Sigmoid colon (tissue), 7 donors: ENCODE data around the gene USH1G. TPM values are rescaled to one million over a fixed set of nuclear protein-coding genes. Genes with fewer than 3 reads are reported as not detected.

Source experiments
- DNase-seq: peaks from one replicate; pipeline ENCODE4 v3.0.0-alpha.2; 2019
- H3K27ac ChIP-seq, 4 donors: fragments of 200-600 bp; sonication (generic); one replicate each; pipeline ENCODE4 v1.5.1; 2016 to 2019; ENCODE audit warnings: mild to moderate bottlenecking in 1 of 4
- H3K27me3 ChIP-seq, 3 donors: fragments of 200-600 bp; sonication (generic); one replicate each; pipeline ENCODE4 v1.5.1; 2019; ENCODE audit warnings: mild to moderate bottlenecking in 1 of 3
- H3K36me3 ChIP-seq, 4 donors: fragments of 200-600 bp; sonication (generic); one replicate each; pipeline ENCODE4 v1.5.1; 2016 to 2019
- H3K4me1 ChIP-seq, 4 donors: fragments of 200-600 bp; sonication (generic); one replicate each; pipeline ENCODE4 v1.5.1; 2017 to 2019
- H3K4me3 ChIP-seq, 4 donors: fragments of 200-600 bp; sonication (generic); one replicate each; pipeline ENCODE4 v1.5.1; 2017 to 2019; ENCODE audit warnings: mild to moderate bottlenecking in 2 of 4, moderate library complexity in 1 of 4
- H3K9me3 ChIP-seq, 4 donors: fragments of 200-600 bp in 3 of 4; sonication (generic) in 3 of 4; one replicate each; pipeline versions ENCODE4 v1.5.1 to v1.6.1; 2013 to 2019
- EP300 ChIP-seq, 4 donors: sonication (generic); formaldehyde crosslinking; IDR thresholded peaks; one replicate each; pipeline ENCODE4 v1.6.1; 2017; ENCODE audit warnings: antibody characterized with exemption in 4 of 4
- POLR2A ChIP-seq, 2 donors: fragments of 450-650 bp; IDR thresholded peaks; one replicate each; pipeline ENCODE4 v1.6.1; 2016; ENCODE audit warnings: antibody characterized with exemption in 2 of 2, mild to moderate bottlenecking in 2 of 2, moderate library complexity in 2 of 2
- POLR2AphosphoS5 ChIP-seq, 4 donors: sonication (generic); formaldehyde crosslinking; IDR thresholded peaks; one replicate each; pipeline ENCODE4 v1.6.1; 2017; ENCODE audit warnings: antibody characterized with exemption in 4 of 4
- WGBS, 2 donors: extraction: QIAGEN DNeasy Blood & Tissue Kit; methylation state at CpG; one replicate each; pipeline ENCODE4 v1.1.7; 2013; 5-methylcytosine and 5-hydroxymethylcytosine counted together
- intact Hi-C: fragments of 100-400 bp; cut with DNase I; formaldehyde crosslinking; loops from one replicate; pipeline ENCODE4 v1.15.1; 2023
- polyA plus RNA-seq, 3 donors: library from polyadenylated mRNA; stranded (reverse); fragments of 200-250 nt; gene quantifications; one replicate each; pipeline ENCODE4 v1.2.3, GENCODE V29; 2013
- total RNA-seq, 4 donors: library from RNA; depleted of rRNA; stranded (reverse); fragments of >200 nt; gene quantifications; one replicate each; pipeline ENCODE4 v1.1.0, GENCODE V29; 2016
- TF ChIP-seq, protein P1 (sequence below), 4 experiments: fragments of 450-650 bp in 3 of 4; fragments of 200-600 bp in 1 of 4; IDR thresholded peaks; one replicate each; pipeline ENCODE4 v1.5.1; 2016 to 2019; ENCODE audit warnings: antibody characterized with exemption in 4 of 4, mild to moderate bottlenecking in 3 of 4, moderate library complexity in 2 of 4
- donor health status: healthy with polysubstance abuse.
- donor health status: Bipolar disorder and iron deficiency.
- donor health status: healthy.

Gene USH1G
- total and polyA plus RNA-seq, 7 donors: 0.09 TPM; not detected in 6

DNA sequence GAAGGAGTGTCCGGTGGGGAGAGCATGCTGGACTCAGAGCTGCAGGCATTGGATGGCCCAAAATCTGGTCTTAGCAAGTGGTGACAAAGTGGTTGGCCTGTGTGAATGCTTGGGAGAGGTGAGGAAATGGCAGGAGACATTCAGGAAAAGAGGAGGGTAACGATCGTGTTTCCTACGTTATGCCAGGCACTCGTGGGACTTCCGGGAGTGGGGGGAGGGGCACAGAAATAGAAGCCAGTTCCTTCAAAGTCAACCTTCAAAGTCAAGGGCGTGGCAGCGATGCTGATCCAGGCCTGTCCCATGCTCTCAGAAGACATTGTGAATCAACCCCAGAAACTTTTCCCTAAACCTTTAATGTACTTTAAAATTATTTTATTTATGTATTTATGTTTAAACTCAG is 16.5 kb upstream of the USH1G start:
- TF ChIP-seq POLR2A (IDR thresholded peaks at IDR 0.05): no peak
- no peak for TF ChIP-seq POLR2AphosphoS5 (IDR thresholded peaks at IDR 0.05)
- no peak for TF ChIP-seq EP300 (IDR thresholded peaks at IDR 0.05)
- TF ChIP-seq, protein P1, sequence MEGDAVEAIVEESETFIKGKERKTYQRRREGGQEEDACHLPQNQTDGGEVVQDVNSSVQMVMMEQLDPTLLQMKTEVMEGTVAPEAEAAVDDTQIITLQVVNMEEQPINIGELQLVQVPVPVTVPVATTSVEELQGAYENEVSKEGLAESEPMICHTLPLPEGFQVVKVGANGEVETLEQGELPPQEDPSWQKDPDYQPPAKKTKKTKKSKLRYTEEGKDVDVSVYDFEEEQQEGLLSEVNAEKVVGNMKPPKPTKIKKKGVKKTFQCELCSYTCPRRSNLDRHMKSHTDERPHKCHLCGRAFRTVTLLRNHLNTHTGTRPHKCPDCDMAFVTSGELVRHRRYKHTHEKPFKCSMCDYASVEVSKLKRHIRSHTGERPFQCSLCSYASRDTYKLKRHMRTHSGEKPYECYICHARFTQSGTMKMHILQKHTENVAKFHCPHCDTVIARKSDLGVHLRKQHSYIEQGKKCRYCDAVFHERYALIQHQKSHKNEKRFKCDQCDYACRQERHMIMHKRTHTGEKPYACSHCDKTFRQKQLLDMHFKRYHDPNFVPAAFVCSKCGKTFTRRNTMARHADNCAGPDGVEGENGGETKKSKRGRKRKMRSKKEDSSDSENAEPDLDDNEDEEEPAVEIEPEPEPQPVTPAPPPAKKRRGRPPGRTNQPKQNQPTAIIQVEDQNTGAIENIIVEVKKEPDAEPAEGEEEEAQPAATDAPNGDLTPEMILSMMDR (IDR thresholded peaks at IDR 0.05): no peak
- H3K27me3 ChIP-seq: peaks cover 22 to 72% (median 45%) of the 10 kb centered on the region in 3 donors
- peaks cover 0 to 13% (median 8%) of the 10 kb centered on the region in 4 donors for H3K4me1 ChIP-seq
- no peaks in the 10 kb centered on the region for H3K36me3 ChIP-seq
- DNase-seq: no peak
- no peaks in the 10 kb centered on the region for H3K9me3 ChIP-seq
- no peak overlapping the region for H3K4me3 ChIP-seq
- no peak overlapping the region for H3K27ac ChIP-seq
- WGBS, 2 donors: 48 to 55% methylated on average over 8 of the region's 8 CpGs
- intact Hi-C loops: no loop called here

DNA sequence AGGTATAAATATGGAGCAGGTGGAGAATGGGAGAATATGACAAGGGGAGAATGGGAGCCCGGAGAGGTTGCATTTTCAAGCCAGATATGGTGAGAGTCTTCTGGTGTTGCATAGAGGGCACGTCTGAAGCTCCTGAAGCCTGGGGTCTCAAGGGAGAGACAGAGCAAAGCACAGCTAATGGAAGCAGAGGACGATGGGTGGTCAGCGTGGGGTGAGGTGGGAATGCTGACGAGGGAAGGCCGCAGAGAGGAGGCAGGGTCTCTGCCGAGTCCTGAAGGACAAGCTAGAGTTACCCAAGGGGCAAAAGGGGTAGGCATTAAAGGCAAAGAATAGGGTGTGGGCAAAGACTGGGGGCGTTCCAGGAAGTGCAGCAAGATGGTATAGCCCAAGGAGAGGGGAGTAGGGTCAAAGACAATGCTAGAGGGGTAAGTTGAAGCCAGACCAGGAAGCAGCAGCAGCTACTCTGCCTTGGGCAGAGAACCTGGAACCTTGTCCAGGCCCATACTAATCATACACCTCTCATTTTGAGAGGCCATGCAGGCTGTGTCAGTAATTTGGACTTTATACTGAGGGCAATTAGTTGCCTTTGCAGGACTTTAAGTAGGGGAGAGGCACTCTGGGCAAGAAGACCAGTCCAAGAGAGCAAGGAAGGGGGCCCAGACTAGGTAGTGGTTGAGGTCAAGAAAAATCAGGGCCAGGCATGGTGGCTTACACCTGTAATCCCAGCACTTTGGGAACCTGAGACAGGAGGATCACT is 15.3 kb upstream of the USH1G start:
- WGBS, 2 donors: 72 to 75% methylated on average over 8 of the region's 8 CpGs
- peaks cover 24 to 75% (median 50%) of the 10 kb centered on the region in 3 donors for H3K27me3 ChIP-seq
- no peaks in the 10 kb centered on the region for H3K36me3 ChIP-seq
- no peak for TF ChIP-seq POLR2A (IDR thresholded peaks at IDR 0.05)
- no peak for TF ChIP-seq POLR2AphosphoS5 (IDR thresholded peaks at IDR 0.05)
- TF ChIP-seq, protein P1 (IDR thresholded peaks at IDR 0.05): no peak
- TF ChIP-seq EP300 (IDR thresholded peaks at IDR 0.05): no peak
- H3K27ac ChIP-seq: no peak overlapping the region
- H3K4me3 ChIP-seq: no peak overlapping the region
- no peak for DNase-seq
- intact Hi-C loops: no loop called here
- H3K4me1 ChIP-seq: peaks cover 0 to 13% (median 8%) of the 10 kb centered on the region in 4 donors
- no peaks in the 10 kb centered on the region for H3K9me3 ChIP-seq

DNA sequence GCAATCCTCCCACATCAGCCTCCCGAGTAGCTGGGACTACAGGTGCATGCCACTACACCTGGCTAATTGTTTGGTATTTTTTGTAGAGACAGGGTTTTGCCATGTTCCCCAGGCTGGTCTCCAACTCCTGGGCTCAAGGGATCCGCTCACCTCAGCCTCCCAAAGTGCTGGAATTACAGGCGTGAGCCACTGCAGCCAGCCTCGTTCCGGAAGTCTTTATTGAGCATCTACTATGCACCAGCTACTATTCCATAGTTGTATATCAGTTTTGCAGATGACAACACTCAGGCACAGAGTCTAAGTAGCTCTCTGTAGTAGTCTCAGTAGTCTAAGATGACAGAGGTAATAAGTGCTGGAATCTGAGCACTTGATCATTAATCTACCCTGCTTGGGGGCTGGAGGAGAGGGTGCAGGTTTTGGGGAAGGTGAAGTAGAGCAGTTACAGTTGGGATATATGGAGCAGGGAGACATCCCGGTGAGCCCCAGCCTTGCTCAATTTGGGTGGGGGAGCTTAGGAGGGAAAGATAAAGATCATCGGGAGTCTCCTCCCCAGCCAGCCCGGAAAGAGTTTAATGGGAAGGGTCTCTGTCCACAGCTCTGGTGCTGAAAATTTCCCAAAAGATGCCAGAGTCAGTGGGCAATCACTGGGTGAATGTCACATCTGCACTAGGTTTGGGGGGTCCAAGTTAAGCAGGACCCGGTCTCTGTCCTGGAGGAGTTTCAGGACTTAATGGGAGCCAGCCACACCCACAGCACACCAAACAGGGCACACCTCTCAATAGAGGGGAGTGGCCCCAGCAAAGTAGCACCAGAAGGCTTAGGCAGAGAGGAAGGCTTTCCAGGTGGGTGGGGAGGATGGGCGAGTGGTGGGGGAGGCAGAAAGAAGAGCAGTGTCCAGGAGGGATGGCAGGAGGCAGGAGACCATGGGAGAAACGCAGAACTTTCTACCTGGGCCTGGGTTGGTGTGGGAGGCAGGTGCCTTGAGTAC is 14.3 kb upstream of the USH1G start:
- DNase-seq: no peak
- Histone ChIP-seq H3K27me3 (peaks cover 24 to 82% (median 52%) of the 10 kb centered on the region in 3 donors), H3K4me1 (peaks cover 0 to 13% (median 8%) of the 10 kb centered on the region in 4 donors), H3K36me3 (no peaks in the 10 kb centered on the region), H3K4me3 (no peak overlapping the region), H3K9me3 (no peaks in the 10 kb centered on the region), H3K27ac (no peak overlapping the region)
- TF ChIP-seq, protein P1 (IDR thresholded peaks at IDR 0.05): no peak
- TF ChIP-seq POLR2AphosphoS5 (IDR thresholded peaks at IDR 0.05) (no peak), POLR2A (IDR thresholded peaks at IDR 0.05) (no peak), EP300 (IDR thresholded peaks at IDR 0.05) (no peak)
- 45 to 51% methylated on average over 11 of the region's 11 CpGs for WGBS, 2 donors
- intact Hi-C loops: no loop called here

DNA sequence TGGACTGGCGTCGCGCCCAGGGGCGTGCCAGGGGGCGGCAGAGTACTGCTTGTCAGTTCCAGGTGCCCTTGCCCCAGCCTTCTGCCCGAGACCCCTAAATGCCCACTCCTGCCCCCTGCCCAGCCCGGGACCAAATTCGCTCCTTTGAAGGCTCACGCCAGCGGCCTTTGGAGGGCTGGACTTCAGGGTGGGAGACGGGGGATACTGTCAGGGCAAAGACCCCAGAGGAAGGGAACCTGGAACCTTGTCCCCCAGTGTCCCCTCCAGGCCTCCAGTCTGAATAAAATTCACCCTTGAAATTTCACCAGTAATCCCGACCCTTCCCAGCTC is 13.4 kb upstream of the USH1G start:
- intact Hi-C loops: no loop called here
- 17 to 21% methylated on average over 12 of the region's 12 CpGs for WGBS, 2 donors
- H3K4me3 ChIP-seq: no peak overlapping the region
- H3K4me1 ChIP-seq: peaks cover 0 to 13% (median 8%) of the 10 kb centered on the region in 4 donors
- no peak for DNase-seq
- H3K9me3 ChIP-seq: no peaks in the 10 kb centered on the region
- H3K27ac ChIP-seq: no peak overlapping the region
- no peaks in the 10 kb centered on the region for H3K36me3 ChIP-seq
- TF ChIP-seq POLR2A (IDR thresholded peaks at IDR 0.05) (no peak), POLR2AphosphoS5 (IDR thresholded peaks at IDR 0.05) (no peak), EP300 (IDR thresholded peaks at IDR 0.05) (no peak)
- TF ChIP-seq, protein P1 (IDR thresholded peaks at IDR 0.05): no peak
- peaks cover 24 to 80% (median 43%) of the 10 kb centered on the region in 3 donors for H3K27me3 ChIP-seq
